Astrocyte (in vitro differentiated cells and primary cell): ENCODE measurements around the gene ANO2. TPM values are rescaled to one million over a fixed set of nuclear protein-coding genes. Genes with fewer than 3 reads are reported as not detected.

Source experiments
- DNase-seq: peaks from one replicate; pipeline ENCODE4 v3.0.0-alpha.2; 2010; ENCODE audit warnings: low read depth
- FAIRE-seq: peaks from 2 replicates; lab custom pipeline; 2011; peaks lifted over from hg19 to GRCh38; lab: Jason Lieb, UNC
- H2AFZ ChIP-seq: 2 replicates; pipeline ENCODE4 v1.6.0; 2012; ENCODE audit warnings: low read depth, low read length, inconsistent platforms
- H3K27ac ChIP-seq: 2 replicates; pipeline ENCODE4 v1.5.1; 2011; ENCODE audit warnings: low read depth, low read length, inconsistent platforms
- H3K27me3 ChIP-seq: 2 replicates; pipeline ENCODE4 v1.6.0; 2011; ENCODE audit warnings: low read length, inconsistent platforms; ENCODE audit not compliant: insufficient read depth
- H3K36me3 ChIP-seq: 2 replicates; pipeline ENCODE4 v1.5.1; 2011; ENCODE audit warnings: low read length, inconsistent platforms; ENCODE audit not compliant: insufficient read depth
- H3K4me1 ChIP-seq: 2 replicates; pipeline ENCODE4 v1.5.1; 2011; ENCODE audit warnings: low read length, inconsistent platforms; ENCODE audit not compliant: insufficient read depth
- H3K4me2 ChIP-seq: 2 replicates; pipeline ENCODE4 v1.6.0; 2012; ENCODE audit warnings: low read length, inconsistent platforms
- H3K4me3 ChIP-seq: 2 replicates; pipeline ENCODE4 v1.5.1; 2011; ENCODE audit warnings: low read depth, mild to moderate bottlenecking, low read length, inconsistent platforms; ENCODE audit not compliant: insufficient read depth
- H3K79me2 ChIP-seq: 2 replicates; pipeline ENCODE4 v1.6.0; 2012; ENCODE audit warnings: mild to moderate bottlenecking, low read length, inconsistent platforms; ENCODE audit not compliant: insufficient read depth
- H3K9ac ChIP-seq: 2 replicates; pipeline ENCODE4 v1.6.0; 2012; ENCODE audit warnings: mild to moderate bottlenecking, low read length, inconsistent platforms
- H3K9me3 ChIP-seq: 2 replicates; pipeline ENCODE4 v1.5.1; 2012; ENCODE audit warnings: low read depth, mild to moderate bottlenecking, low read length, inconsistent platforms; ENCODE audit not compliant: insufficient read depth
- H4K20me1 ChIP-seq: 2 replicates; pipeline ENCODE4 v1.6.0; 2012; ENCODE audit warnings: low read length, inconsistent platforms; ENCODE audit not compliant: insufficient read depth
- H3K27ac Mint-ChIP-seq: one replicate; pipeline ENCODE4 v1.8.0; 2021; ENCODE audit warnings: mild to moderate bottlenecking, mixed read lengths; ENCODE audit not compliant: unreplicated experiment
- H3K27me3 Mint-ChIP-seq: one replicate; pipeline ENCODE4 v1.8.0; 2021; ENCODE audit warnings: low read depth, mixed read lengths; ENCODE audit not compliant: unreplicated experiment
- H3K36me3 Mint-ChIP-seq: one replicate; pipeline ENCODE4 v1.8.0; 2021; ENCODE audit warnings: low read depth, mixed read lengths; ENCODE audit not compliant: unreplicated experiment
- H3K4me1 Mint-ChIP-seq: one replicate; pipeline ENCODE4 v1.8.0; 2021; ENCODE audit warnings: low read depth, mixed read lengths; ENCODE audit not compliant: unreplicated experiment
- H3K4me3 Mint-ChIP-seq: one replicate; pipeline ENCODE4 v1.8.0; 2021; ENCODE audit warnings: mild to moderate bottlenecking, moderate library complexity, mixed read lengths; ENCODE audit not compliant: unreplicated experiment
- H3K9me3 Mint-ChIP-seq: one replicate; pipeline ENCODE4 v1.8.0; 2021; ENCODE audit warnings: mild to moderate bottlenecking, mixed read lengths; ENCODE audit not compliant: unreplicated experiment
- CTCF ChIP-seq: IDR thresholded peaks from 2 replicates; pipeline ENCODE4 v1.5.1; 2011; ENCODE audit warnings: low read depth, mild to moderate bottlenecking, inconsistent platforms, low read length, moderate library complexity; ENCODE audit not compliant: insufficient read depth
- EZH2 ChIP-seq: IDR thresholded peaks from 2 replicates; pipeline ENCODE4 v1.6.1; 2012; ENCODE audit warnings: mild to moderate bottlenecking, low read length, inconsistent platforms; ENCODE audit not compliant: insufficient read depth
- total RNA-seq: library from RNA; stranded (reverse); gene quantifications from 2 replicates; pipeline ENCODE4 v1.2.1, GENCODE V29; 2021

The ANO2 gene
- total RNA-seq, 1 donor from 2014 or later = 0.93 TPM

- DNase-seq (no peak), FAIRE-seq (no peak)
- no peak overlapping the region for H2AFZ ChIP-seq
- H3K4me1 Mint-ChIP-seq = no peaks in the 10 kb centered on the region
- no peak overlapping the region for H3K27ac ChIP-seq
- no peak overlapping the region for H3K27ac Mint-ChIP-seq
- no peak overlapping the region for H3K4me2 ChIP-seq
- no peaks in the 10 kb centered on the region for H3K27me3 Mint-ChIP-seq
- H3K36me3 ChIP-seq = no peaks in the 10 kb centered on the region
- H3K9ac ChIP-seq = no peak overlapping the region
- H3K36me3 Mint-ChIP-seq = no peaks in the 10 kb centered on the region
- TF ChIP-seq EZH2 = no peak
- TF ChIP-seq CTCF = no peak
- H3K79me2 ChIP-seq = no peaks in the 10 kb centered on the region
- H3K9me3 ChIP-seq = no peaks in the 10 kb centered on the region
- no peak overlapping the region for H3K4me3 ChIP-seq
- no peak overlapping the region for H3K4me3 Mint-ChIP-seq
- H3K4me1 ChIP-seq = no peaks in the 10 kb centered on the region
- no peaks in the 10 kb centered on the region for H4K20me1 ChIP-seq
- peaks cover 13% of the 10 kb centered on the region for H3K9me3 Mint-ChIP-seq
- no peaks in the 10 kb centered on the region for H3K27me3 ChIP-seq
Observed at GRCh38 chr12:5758347-5758746, 186.7 kb downstream of the ANO2 start.

DNA sequence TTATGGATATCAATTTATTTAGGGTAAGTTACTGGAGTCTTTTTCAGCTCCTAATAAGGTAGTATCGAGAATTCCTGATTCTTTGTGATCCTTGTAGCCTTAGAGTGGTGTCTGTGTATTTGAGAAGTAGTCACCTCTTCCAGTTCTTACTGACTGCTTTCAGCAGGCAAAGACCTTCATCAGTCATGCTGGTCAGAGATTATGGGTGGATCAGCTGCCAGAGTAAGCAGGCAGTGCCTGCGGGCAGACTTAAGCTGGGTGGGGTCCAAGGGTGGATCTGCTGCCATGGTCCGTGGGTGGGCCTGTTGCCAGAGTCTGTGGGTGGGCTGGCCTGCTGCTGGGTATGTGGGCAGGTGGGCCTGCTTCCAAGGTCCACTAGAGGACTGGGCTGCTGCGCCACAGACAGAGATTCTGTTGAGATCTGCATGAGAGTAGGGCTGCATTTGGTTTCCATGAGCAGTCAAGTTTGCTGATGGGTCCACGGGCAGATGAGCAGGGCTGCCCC, 188.7 kb downstream of the ANO2 start:
- Histone ChIP-seq H3K4me3 (no peak overlapping the region), H3K27me3 (no peaks in the 10 kb centered on the region), H3K9me3 (no peaks in the 10 kb centered on the region), H3K4me1 (no peaks in the 10 kb centered on the region), H3K4me2 (no peak overlapping the region), H3K36me3 (no peaks in the 10 kb centered on the region), H3K79me2 (no peaks in the 10 kb centered on the region), H4K20me1 (no peaks in the 10 kb centered on the region), H2AFZ (no peak overlapping the region), H3K27ac (no peak overlapping the region), H3K9ac (no peak overlapping the region)
- Mint-ChIP-seq H3K9me3 (peaks cover 13% of the 10 kb centered on the region), H3K27me3 (no peaks in the 10 kb centered on the region), H3K4me1 (no peaks in the 10 kb centered on the region), H3K27ac (no peak overlapping the region), H3K4me3 (no peak overlapping the region), H3K36me3 (no peaks in the 10 kb centered on the region)
- no peak for DNase-seq
- FAIRE-seq = no peak
- TF ChIP-seq CTCF (no peak), EZH2 (no peak)

- Mint-ChIP-seq H3K9me3 (no peaks in the 10 kb centered on the region), H3K4me1 (no peaks in the 10 kb centered on the region), H3K27ac (no peak overlapping the region), H3K4me3 (no peak overlapping the region), H3K27me3 (peaks cover 9% of the 10 kb centered on the region), H3K36me3 (no peaks in the 10 kb centered on the region)
- Histone ChIP-seq H3K27ac (no peak overlapping the region), H3K36me3 (no peaks in the 10 kb centered on the region), H3K79me2 (no peaks in the 10 kb centered on the region), H3K27me3 (no peaks in the 10 kb centered on the region), H4K20me1 (no peaks in the 10 kb centered on the region), H3K9me3 (no peaks in the 10 kb centered on the region), H2AFZ (no peak overlapping the region), H3K4me3 (no peak overlapping the region), H3K9ac (no peak overlapping the region), H3K4me2 (no peak overlapping the region), H3K4me1 (no peaks in the 10 kb centered on the region)
- no peak for DNase-seq
- TF ChIP-seq EZH2 = no peak
- no peak for FAIRE-seq
Observed at GRCh38 chr12:5748027-5748426, 197.0 kb downstream of the ANO2 start.
